Midbrain (tissue), 1 donor: ENCODE measurements around the gene HGD.
"Not testable (repeated sequence)": the region's sequence is repeated elsewhere in the genome, so short reads cannot be mapped to it uniquely, and the experiment has no call there.

Source experiments
- DNase-seq: peaks from one replicate; lab custom pipeline; 2025; lab: John Stamatoyannopoulos, UW

HGD gene

GRCh38 chr3:120637851-120638559, 44.0 kb downstream of the HGD start:
- DNase-seq: no peak

- DNase-seq: no peak
These were observed 45.1 kb downstream of the HGD start for GRCh38 chr3:120636795-120637401.

GRCh38 chr3:120634539-120634938, 47.5 kb downstream of the HGD start:
- DNase-seq: no peak

GRCh38 chr3:120625159-120625586, 56.9 kb downstream of the HGD start:
- no peak for DNase-seq

GRCh38 chr3:120623727-120624093, 58.3 kb downstream of the HGD start:
- DNase-seq: no peak

- no peak for DNase-seq
These were observed 58.9 kb downstream of the HGD start for GRCh38 chr3:120622870-120623726.

- DNase-seq: no peak
These were observed 59.6 kb downstream of the HGD start for GRCh38 chr3:120622457-120622856.

GRCh38 chr3:120616745-120617144, 65.3 kb downstream of the HGD start:
- DNase-seq: not testable (repeated sequence)

GRCh38 chr3:120615847-120616609, 66.0 kb downstream of the HGD start:
- DNase-seq: peak; percentile 57

- DNase-seq: no peak
These were observed 67.3 kb downstream of the HGD start for GRCh38 chr3:120614765-120615164.

- DNase-seq: no peak
These were observed 73.5 kb downstream of the HGD start for GRCh38 chr3:120608506-120608905.

- no peak for DNase-seq
These were observed 77.3 kb downstream of the HGD start for GRCh38 chr3:120604784-120605183.

- no peak for DNase-seq
These were observed 77.7 kb downstream of the HGD start for GRCh38 chr3:120604382-120604781.

GRCh38 chr3:120602682-120603081, 79.4 kb downstream of the HGD start:
- no peak for DNase-seq

- DNase-seq: no peak
These were observed 80.5 kb downstream of the HGD start for GRCh38 chr3:120601554-120601953.

GRCh38 chr3:120599211-120599610, 82.8 kb downstream of the HGD start:
- no peak for DNase-seq

GRCh38 chr3:120597445-120598049, 84.5 kb downstream of the HGD start:
- no peak for DNase-seq

GRCh38 chr3:120596853-120597223, 85.2 kb downstream of the HGD start:
- DNase-seq: no peak

- peak; percentile 97 for DNase-seq
These were observed 85.8 kb downstream of the HGD start, which contains the start of gene NDUFB4 for GRCh38 chr3:120596116-120596852. TSS of gene NDUFB4 (plus strand) at chr3:120596336. CDS start at chr3:120596360, 24 bp downstream.

- DNase-seq: no peak
These were observed 86.3 kb downstream of the HGD start for GRCh38 chr3:120595788-120596115.

GRCh38 chr3:120587332-120587975, 94.6 kb downstream of the HGD start:
- no peak for DNase-seq
